G401 (cell line): ENCODE results near the gene GPR179. TPM values are rescaled to one million over a fixed set of nuclear protein-coding genes. Genes with fewer than 3 reads are reported as not detected.

ENCODE experiments used
- DNase-seq: peaks from one replicate; pipeline ENCODE4 v3.0.0-alpha.2; 2015; ENCODE audit warnings: low spot score
- in situ Hi-C: cut with HindIII; loops from 2 replicates; pipeline ENCODE4 v1.10.0; 2016; ENCODE audit warnings: low sequenced_read_pairs, mixed read lengths
- total RNA-seq: library from RNA; depleted of rRNA; stranded (reverse); fragments of >200 nt; shearing (Covaris generic); gene quantifications from 2 replicates; pipeline ENCODE4 v1.2.3, GENCODE V29; 2014

GPR179 gene
- total RNA-seq, 1 experiment from 2014 or later = not detected

- in situ Hi-C loops = no loop called here
- DNase-seq = no peak
Observed at GRCh38 chr17:38350035-38350434, 6.3 kb upstream of the GPR179 start.

- in situ Hi-C loops = no loop called here
- DNase-seq = peak; percentile 96
Observed at GRCh38 chr17:38349097-38349730, 5.5 kb upstream of the GPR179 start.

GRCh38 chr17:38345743-38346142 lies 2.0 kb upstream of the GPR179 start:
- in situ Hi-C loops = no loop called here
- DNase-seq = no peak

GRCh38 chr17:38344420-38344745 lies 627 bp upstream of the GPR179 start:
- no peak for DNase-seq
- in situ Hi-C loops = no loop called here

GRCh38 chr17:38342886-38343607 lies 709 bp downstream of the GPR179 start:
- in situ Hi-C loops = no loop called here
- DNase-seq = no peak

- DNase-seq = peak; percentile 69
- in situ Hi-C loops = no loop called here
Observed at GRCh38 chr17:38341035-38341721, 2.6 kb downstream of the GPR179 start.

- in situ Hi-C loops = no loop called here
- DNase-seq = no peak
Observed at GRCh38 chr17:38339891-38340290, 3.9 kb downstream of the GPR179 start.

GRCh38 chr17:38338535-38338934 lies 5.2 kb downstream of the GPR179 start:
- in situ Hi-C loops = no loop called here
- DNase-seq = peak; percentile 65

- peak; percentile 96 for DNase-seq
- in situ Hi-C loops = no loop called here
Observed at GRCh38 chr17:38338053-38338452, 5.7 kb downstream of the GPR179 start.

- DNase-seq = peak; percentile 57
- in situ Hi-C loops = no loop called here
Observed at GRCh38 chr17:38336838-38337237, 6.9 kb downstream of the GPR179 start.

GRCh38 chr17:38334480-38335364 lies 9.0 kb downstream of the GPR179 start:
- DNase-seq = no peak
- in situ Hi-C loops = no loop called here

GRCh38 chr17:38333635-38334295 lies 10.0 kb downstream of the GPR179 start:
- no peak for DNase-seq
- in situ Hi-C loops = no loop called here

- in situ Hi-C loops = no loop called here
- no peak for DNase-seq
Observed at GRCh38 chr17:38332735-38333134, 11.0 kb downstream of the GPR179 start.

GRCh38 chr17:38330941-38331411 lies 12.8 kb downstream of the GPR179 start:
- in situ Hi-C loops = no loop called here
- DNase-seq = no peak

- in situ Hi-C loops = no loop called here
- no peak for DNase-seq
Observed at GRCh38 chr17:38329808-38330730, 13.7 kb downstream of the GPR179 start.

GRCh38 chr17:38329284-38329683 lies 14.5 kb downstream of the GPR179 start:
- DNase-seq = no peak
- in situ Hi-C loops = no loop called here

- peak; percentile 85 for DNase-seq
- in situ Hi-C loops = no loop called here
Observed at GRCh38 chr17:38328620-38329019, 15.1 kb downstream of the GPR179 start.

- peak; percentile 56 for DNase-seq
- in situ Hi-C loops = no loop called here
Observed at GRCh38 chr17:38327936-38328335, 15.8 kb downstream of the GPR179 start.
